ENCODE data around the gene CACNA1E.

- TF ChIP-seq, protein P1, sequence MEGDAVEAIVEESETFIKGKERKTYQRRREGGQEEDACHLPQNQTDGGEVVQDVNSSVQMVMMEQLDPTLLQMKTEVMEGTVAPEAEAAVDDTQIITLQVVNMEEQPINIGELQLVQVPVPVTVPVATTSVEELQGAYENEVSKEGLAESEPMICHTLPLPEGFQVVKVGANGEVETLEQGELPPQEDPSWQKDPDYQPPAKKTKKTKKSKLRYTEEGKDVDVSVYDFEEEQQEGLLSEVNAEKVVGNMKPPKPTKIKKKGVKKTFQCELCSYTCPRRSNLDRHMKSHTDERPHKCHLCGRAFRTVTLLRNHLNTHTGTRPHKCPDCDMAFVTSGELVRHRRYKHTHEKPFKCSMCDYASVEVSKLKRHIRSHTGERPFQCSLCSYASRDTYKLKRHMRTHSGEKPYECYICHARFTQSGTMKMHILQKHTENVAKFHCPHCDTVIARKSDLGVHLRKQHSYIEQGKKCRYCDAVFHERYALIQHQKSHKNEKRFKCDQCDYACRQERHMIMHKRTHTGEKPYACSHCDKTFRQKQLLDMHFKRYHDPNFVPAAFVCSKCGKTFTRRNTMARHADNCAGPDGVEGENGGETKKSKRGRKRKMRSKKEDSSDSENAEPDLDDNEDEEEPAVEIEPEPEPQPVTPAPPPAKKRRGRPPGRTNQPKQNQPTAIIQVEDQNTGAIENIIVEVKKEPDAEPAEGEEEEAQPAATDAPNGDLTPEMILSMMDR (conservative IDR thresholded peaks at IDR 0.05; ENCODE audit: low read length): no peak
- no peak for TF ChIP-seq EZH2phosphoT487 (IDR thresholded peaks at IDR 0.05; ENCODE audit: borderline replicate concordance, low read depth, low read length)
Observed at GRCh38 chr1:181556631-181557030, 73.3 kb downstream of the CACNA1E start.

Data from OCI-LY7 (cell line).